Endothelial cell of hepatic sinusoid (primary cell): ENCODE measurements around the gene GAS7.

ENCODE experiments used
- in situ Hi-C: cut with HindIII; loops from 2 replicates; pipeline ENCODE4 v1.10.0; 2017; ENCODE audit warnings: low sequenced_read_pairs

Gene GAS7

GRCh38 chr17:10116267-10116666 lies 82.1 kb downstream of the GAS7 start:
- in situ Hi-C loops: no loop called here

- in situ Hi-C loops: no loop called here
Measured at GRCh38 chr17:10115536-10115932, 82.9 kb downstream of the GAS7 start.

GRCh38 chr17:10114931-10115535 lies 83.4 kb downstream of the GAS7 start:
- in situ Hi-C loops: no loop called here

GRCh38 chr17:10112962-10113361 lies 85.4 kb downstream of the GAS7 start:
- in situ Hi-C loops: no loop called here

GRCh38 chr17:10111907-10112452 lies 86.4 kb downstream of the GAS7 start:
- in situ Hi-C loops: no loop called here

GRCh38 chr17:10109146-10109545 lies 89.3 kb downstream of the GAS7 start:
- in situ Hi-C loops: no loop called here

GRCh38 chr17:10107316-10108165 lies 90.9 kb downstream of the GAS7 start:
- in situ Hi-C loops: no loop called here

GRCh38 chr17:10106067-10106466 lies 92.3 kb downstream of the GAS7 start:
- in situ Hi-C loops: no loop called here

- in situ Hi-C loops: no loop called here
Measured at GRCh38 chr17:10105513-10106001, 92.8 kb downstream of the GAS7 start.

- in situ Hi-C loops: no loop called here
Measured at GRCh38 chr17:10103712-10104111, 94.7 kb downstream of the GAS7 start.

GRCh38 chr17:10102817-10103216 lies 95.6 kb downstream of the GAS7 start:
- in situ Hi-C loops: no loop called here

GRCh38 chr17:10099051-10099571 lies 99.3 kb downstream of the GAS7 start:
- in situ Hi-C loops: loop anchor here (5.0 kb wide), 1 partner anchor 73 kb away; no protein-coding TSS in a partner anchor

- in situ Hi-C loops: loop anchor here (5.0 kb wide), 1 partner anchor 76 kb away; no protein-coding TSS in a partner anchor
Measured at GRCh38 chr17:10096596-10096995, 101.8 kb downstream of the GAS7 start.

GRCh38 chr17:10095295-10095694 lies 103.1 kb downstream of the GAS7 start:
- in situ Hi-C loops: loop anchor here (5.0 kb wide), 1 partner anchor 77 kb away; no protein-coding TSS in a partner anchor

- in situ Hi-C loops: loop anchor here (5.0 kb wide), 1 partner anchor 78 kb away; no protein-coding TSS in a partner anchor
Measured at GRCh38 chr17:10094797-10095196, 103.6 kb downstream of the GAS7 start.

GRCh38 chr17:10092595-10092994 lies 105.8 kb downstream of the GAS7 start:
- in situ Hi-C loops: no loop called here

GRCh38 chr17:10091046-10091445 lies 107.4 kb downstream of the GAS7 start:
- in situ Hi-C loops: no loop called here

GRCh38 chr17:10089196-10089804 lies 109.1 kb downstream of the GAS7 start:
- in situ Hi-C loops: no loop called here

- in situ Hi-C loops: no loop called here
Measured at GRCh38 chr17:10088444-10088843, 110.0 kb downstream of the GAS7 start.

- in situ Hi-C loops: no loop called here
Measured at GRCh38 chr17:10087355-10087754, 111.1 kb downstream of the GAS7 start.

GRCh38 chr17:10083864-10084263 lies 114.5 kb downstream of the GAS7 start:
- in situ Hi-C loops: no loop called here
